ENCODE results near the gene HIVEP3.

Gene HIVEP3

DNA sequence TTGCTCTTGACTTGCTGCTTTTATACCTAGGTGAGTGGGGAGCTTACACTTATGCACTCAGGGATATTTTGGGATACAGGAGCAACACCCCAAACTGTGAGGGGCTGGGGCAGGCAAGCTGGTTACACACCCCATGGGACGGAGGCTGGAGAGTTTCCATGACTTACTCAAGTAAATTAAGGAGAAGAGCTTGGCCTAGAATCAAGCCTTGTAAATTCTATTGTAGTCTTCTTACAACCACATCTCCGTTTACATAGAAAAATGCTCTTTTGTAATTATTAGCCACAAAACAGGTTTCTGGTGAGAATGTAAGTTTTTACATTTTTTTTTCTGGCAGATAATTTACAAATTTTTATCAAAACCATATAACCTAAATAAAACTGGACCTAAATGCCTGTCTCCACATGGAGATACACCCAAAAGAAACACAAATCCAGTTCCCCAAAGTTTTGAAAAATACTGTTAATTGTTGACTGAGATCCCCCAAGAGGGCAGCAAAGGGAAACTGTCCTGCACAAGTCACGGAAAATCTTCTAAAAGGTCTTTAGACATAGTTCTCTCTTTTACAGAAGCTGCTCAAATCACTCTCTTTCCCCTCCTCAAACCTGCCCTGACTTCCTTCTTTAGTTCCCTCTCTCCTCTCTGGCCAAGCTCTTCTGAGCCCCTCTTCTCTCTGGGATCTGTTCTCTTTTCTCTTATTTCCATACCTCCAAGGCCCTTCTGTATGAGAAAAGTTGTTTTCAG lies 134.0 kb downstream of the HIVEP3 start:
- DNase-seq (ENCODE audit: low spot score), result no peak

- peak; percentile 64 for DNase-seq (ENCODE audit: low spot score)
Observed at GRCh38 chr1:41783189-41783639, 135.5 kb downstream of the HIVEP3 start.

DNA sequence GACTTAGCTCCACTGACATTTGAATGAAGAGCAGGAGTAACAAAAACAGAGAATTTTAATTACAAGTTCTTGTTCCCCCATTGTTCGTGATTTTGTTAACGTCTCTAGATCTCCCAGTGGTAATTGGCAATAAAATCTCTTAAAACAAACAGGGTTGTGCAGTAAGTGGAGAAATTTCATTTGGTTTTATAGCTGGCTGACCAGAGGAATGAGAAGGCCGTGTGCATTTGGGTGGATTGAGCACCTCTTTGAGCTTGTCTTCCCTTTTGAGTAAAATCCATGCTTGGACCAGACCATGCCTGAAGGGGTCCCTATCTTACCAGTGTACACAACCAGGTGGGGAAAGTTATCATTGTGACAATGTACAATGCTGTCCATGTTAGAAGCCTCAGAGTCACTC lies 137.8 kb downstream of the HIVEP3 start:
- no peak for DNase-seq (ENCODE audit: low spot score)

- no peak for DNase-seq (ENCODE audit: low spot score)
Observed at GRCh38 chr1:41780322-41780721, 138.4 kb downstream of the HIVEP3 start.

DNA sequence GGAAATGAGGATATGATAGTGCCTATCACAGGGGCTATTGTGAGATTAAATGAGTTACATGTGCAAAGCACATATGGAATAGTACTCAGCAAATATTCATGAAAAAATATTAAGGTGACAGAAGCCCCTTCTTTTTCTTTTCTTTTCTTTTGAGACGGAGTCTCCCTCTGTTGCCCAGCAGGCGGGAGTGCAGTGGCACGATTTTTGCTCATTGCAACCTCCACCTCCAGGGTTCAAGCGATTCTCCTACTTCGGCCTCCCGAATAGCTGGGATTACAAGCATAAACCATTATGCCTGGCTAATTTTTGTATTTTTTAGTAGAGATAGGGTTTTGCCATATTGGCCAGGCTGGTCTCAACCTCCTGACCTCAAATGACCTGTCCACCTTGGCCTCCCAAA lies 139.4 kb downstream of the HIVEP3 start:
- no peak for DNase-seq (ENCODE audit: low spot score)

DNA sequence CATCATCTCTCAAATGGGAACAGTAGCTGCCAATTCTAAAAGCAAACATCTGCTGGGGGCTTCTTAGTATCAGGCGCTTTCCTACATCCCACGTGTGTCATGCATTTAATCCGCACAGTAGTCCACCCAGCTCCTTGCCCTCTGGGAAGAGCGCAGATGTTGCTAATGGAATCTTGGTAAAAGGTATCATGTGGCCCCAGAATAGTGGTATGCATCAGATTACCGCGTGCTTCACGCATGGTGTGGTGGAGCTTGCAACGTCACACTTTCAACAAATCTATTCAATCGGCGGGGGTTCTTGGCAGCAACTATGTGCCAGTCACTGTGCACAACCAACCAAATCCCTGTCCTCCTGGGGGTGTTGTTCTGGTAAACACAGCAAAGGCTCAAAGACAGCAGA lies 141.0 kb downstream of the HIVEP3 start:
- DNase-seq (ENCODE audit: low spot score), result no peak

- no peak for DNase-seq (ENCODE audit: low spot score)
Observed at GRCh38 chr1:41776891-41777441, 141.8 kb downstream of the HIVEP3 start.

DNA sequence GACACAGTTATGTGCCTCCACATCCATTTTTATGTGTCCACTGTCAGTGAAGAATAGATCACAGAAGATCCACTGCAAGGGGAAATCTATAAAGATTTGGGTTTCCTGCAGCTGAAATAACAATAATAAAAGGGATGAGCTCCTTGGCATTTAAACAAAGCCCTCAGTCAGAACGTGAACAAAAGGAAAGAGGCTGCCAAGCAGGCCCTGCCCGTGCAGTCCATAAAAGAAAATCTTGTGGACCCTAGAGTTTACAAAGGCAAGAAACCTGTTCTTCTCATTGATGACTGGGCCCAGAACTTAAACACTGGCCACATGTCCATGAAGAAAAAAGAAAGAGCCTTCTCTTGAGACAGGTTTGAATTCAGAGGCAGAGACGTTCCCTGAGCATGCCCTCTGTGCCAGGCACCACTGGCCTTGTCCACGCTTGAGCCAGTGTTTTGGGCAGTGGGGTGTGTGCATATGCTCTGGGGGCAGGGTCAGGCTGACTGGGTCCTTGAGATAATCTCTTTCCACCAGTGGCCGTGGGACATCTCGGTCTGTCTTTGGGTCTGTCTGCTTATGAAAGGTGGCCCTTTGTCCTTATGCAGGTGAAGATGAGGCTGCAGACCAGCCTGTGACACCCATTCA lies 142.7 kb downstream of the HIVEP3 start:
- no peak for DNase-seq (ENCODE audit: low spot score)

GRCh38 chr1:41774471-41774990 lies 144.2 kb downstream of the HIVEP3 start:
- DNase-seq (ENCODE audit: low spot score), result no peak

GRCh38 chr1:41773842-41774241 lies 144.9 kb downstream of the HIVEP3 start:
- DNase-seq (ENCODE audit: low spot score), result no peak

GRCh38 chr1:41773144-41773591 lies 145.6 kb downstream of the HIVEP3 start:
- no peak for DNase-seq (ENCODE audit: low spot score)

DNA sequence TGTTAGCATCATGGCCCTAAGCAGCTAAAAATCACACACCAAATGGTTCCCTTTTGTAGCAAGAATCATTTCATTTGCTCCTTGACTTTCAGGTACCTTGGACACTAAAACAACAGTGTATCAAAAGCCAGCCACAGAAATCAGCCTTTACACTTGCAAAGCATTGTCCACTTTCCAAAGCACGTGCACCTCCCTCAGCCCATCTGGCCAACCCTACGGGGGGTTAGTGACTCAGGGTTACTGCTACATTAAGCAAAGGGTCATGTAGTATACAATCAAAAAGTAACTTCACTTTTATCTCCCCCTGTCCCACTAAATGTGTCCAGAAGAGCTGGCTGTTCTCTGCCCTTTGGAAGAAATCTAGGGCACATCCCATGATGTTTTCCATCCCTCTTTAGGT lies 149.7 kb downstream of the HIVEP3 start:
- no peak for DNase-seq (ENCODE audit: low spot score)

DNA sequence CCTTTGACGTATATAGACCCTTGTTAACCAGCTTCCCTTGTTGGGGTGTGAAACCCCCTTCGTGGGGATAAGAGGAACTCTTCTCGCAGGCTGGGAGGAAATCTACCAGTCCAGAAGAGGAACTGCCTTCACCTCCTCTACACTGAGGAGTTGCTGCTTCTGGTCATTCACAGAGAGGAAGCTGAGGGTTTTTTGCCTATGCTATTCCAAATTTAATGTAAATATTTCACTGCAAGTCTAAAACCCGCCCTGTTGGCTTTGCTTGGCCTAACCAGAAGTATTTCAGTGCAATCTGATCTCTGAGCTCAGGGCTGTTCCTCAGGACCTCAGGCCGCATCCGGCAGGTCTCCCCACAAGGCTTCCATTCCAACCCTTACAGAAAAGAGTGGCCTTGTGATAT lies 150.1 kb downstream of the HIVEP3 start:
- no peak for DNase-seq (ENCODE audit: low spot score)

GRCh38 chr1:41767534-41768525 lies 150.9 kb downstream of the HIVEP3 start:
- no peak for DNase-seq (ENCODE audit: low spot score)

GRCh38 chr1:41766546-41766945 lies 152.2 kb downstream of the HIVEP3 start:
- DNase-seq (ENCODE audit: low spot score), result no peak

DNA sequence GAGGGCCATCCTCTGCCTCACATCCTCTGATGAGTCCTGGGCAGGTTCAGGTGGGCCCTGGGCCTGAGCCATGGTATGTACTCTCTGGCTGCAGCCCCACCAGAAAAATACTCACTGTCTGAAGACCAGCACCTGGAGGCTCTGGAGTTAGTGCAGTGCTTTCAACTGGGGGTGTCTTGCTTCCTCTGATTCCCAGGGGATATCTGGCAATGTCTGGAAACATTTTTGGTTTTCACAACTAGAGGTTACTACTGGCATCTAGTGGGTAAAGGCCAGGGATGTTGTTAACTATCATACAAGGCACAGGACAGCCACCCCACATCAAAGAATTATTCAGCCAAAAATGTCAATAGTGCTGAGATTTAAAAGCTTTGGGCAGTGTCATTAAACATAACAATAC lies 152.7 kb downstream of the HIVEP3 start:
- DNase-seq (ENCODE audit: low spot score), result no peak

DNA sequence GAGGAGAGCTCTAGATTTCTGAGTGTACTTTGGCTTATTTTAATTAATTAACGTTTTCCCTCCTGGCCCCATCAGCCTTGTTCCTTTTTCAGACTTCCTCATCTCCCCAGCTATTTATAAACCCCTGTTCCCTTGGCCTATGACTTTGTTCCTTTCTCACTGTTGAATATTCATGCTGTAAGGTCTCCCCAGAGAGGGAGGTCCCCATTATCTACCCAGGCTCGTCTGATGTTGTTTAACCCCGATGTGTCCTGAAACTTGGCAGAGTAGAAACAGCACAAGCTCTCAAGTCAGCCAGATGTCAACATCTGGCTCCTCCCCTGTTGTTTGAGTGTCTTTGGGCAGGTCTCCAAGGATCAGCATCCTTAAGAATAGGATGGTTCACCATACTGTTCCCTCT lies 153.6 kb downstream of the HIVEP3 start:
- DNase-seq (ENCODE audit: low spot score), result no peak

DNA sequence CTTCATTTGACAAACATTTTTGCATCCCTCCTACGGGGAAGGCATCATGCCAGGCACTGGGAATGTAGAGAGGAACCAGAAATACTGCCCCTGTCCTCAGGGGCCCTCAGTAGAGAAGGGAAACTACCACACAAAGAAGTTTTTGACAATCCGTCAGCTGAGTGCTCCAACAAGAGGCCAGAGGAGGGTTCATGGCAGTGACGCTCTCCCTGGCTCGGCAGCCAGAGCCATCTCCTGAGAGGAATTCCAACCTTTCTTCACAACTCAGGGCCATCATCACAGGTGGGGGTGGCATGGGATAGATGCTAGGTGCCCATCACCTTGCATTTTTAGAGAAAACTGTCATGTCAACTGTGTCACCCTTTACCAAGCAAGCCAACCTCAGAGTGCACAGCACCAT lies 154.1 kb downstream of the HIVEP3 start:
- no peak for DNase-seq (ENCODE audit: low spot score)

- no peak for DNase-seq (ENCODE audit: low spot score)
Observed at GRCh38 chr1:41762777-41763176, 155.9 kb downstream of the HIVEP3 start.

- DNase-seq (ENCODE audit: low spot score), result no peak
Observed at GRCh38 chr1:41762251-41762650, 156.5 kb downstream of the HIVEP3 start.

- no peak for DNase-seq (ENCODE audit: low spot score)
Observed at GRCh38 chr1:41758904-41759548, 159.7 kb downstream of the HIVEP3 start.

Measured in activated CD4-positive, alpha-beta T cell treated with anti-CD3 and anti-CD28 coated beads, Interleukin-2, Interleukin-4, amounts not matched to agents 100 ng/mL and 50 ng/mL, durations not matched to agents 16 hours and 8 hours (primary cell).